ENCODE data around the gene MGARP. TPM values are rescaled to one million over a fixed set of nuclear protein-coding genes. Genes with fewer than 3 reads are reported as not detected.
"Not testable (repeated sequence)": the region's sequence is repeated elsewhere in the genome, so short reads cannot be mapped to it uniquely, and the experiment has no call there.

Gene MGARP
- total RNA-seq, 1 experiment from 2014 or later, result 0.22 TPM

DNA sequence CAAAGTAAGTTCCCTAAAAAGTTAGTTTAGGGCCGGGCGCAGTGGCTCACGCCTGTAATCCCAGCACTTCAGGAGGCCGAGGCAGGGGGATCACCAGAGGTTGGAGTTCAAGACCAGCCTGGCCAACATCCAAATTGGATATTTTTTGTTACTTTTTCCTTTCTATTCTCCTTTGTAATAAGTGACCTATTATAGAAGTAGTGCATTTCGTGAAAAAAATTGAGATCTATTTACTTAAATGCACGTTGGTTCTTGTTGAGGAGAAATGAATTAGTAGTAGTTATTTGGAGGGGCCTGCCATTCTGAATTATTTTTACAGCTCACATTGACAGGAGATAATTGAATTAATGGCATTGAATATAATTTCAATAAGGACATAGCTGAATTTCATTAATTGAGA lies 44.6 kb upstream of the MGARP start:
- Histone ChIP-seq H3K9me2 (ENCODE audit: insufficient read depth) (no peaks in the 10 kb centered on the region), H4K20me1 (ENCODE audit: insufficient read depth) (peaks cover 37% of the 10 kb centered on the region; the same call in 1 of the 2 replicates), H3K9me3 (ENCODE audit: control insufficient read depth in 1 of 2, insufficient read depth in 1 of 2, low read depth in 1 of 2, low read length in 2 of 2) (no peaks in the 10 kb centered on the region), H3K36me3 (ENCODE audit: control insufficient read depth in 1 of 2, insufficient read depth in 2 of 2, low read length in 2 of 2) (peaks cover 0 to 2% of the 10 kb centered on the region in 2 experiments; a peak in 1 of 4 replicates), H3K9ac (ENCODE audit: low read length) (no peak overlapping the region), H3K27me3 (ENCODE audit: insufficient read depth, low read length) (no peaks in the 10 kb centered on the region), H3K79me2 (ENCODE audit: insufficient read depth, low read length) (peaks cover 100% of the 10 kb centered on the region), H3K4me1 (ENCODE audit: control insufficient read depth in 1 of 2, insufficient read depth in 2 of 2, low read length in 2 of 2) (no peaks in the 10 kb centered on the region; a peak in 1 of 4 replicates), H3K27ac (ENCODE audit: low read depth, low read length) (no peak overlapping the region), H2AFZ (ENCODE audit: low read depth, low read length, poor library complexity, severe bottlenecking) (no peak overlapping the region), H3K4me3 (replicated peaks in 1 of 2; ENCODE audit: low read depth in 1 of 2, low read length in 2 of 2) (no peak overlapping the region), H3K4me2 (ENCODE audit: low read length) (no peak overlapping the region)
- intact Hi-C loops (cut with micrococcal nuclease), result no loop called here
- ChIA-PET RAD21 (ENCODE audit: low non-redundant PET in 1 of 2, low total read pairs in 2 of 2, uncharacterized antibody in 2 of 2, unreplicated experiment in 2 of 2) (no interaction called here), POLR2A (no interaction called here), CTCF (no interaction called here)
- no TSS peak for BruUV-seq (replicated peaks)
- no peak for DNase-seq (ENCODE audit: low read depth, low spot score)
- TF ChIP-seq EZH2 (IDR thresholded peaks at IDR 0.05), result no peak
- TF ChIP-seq POLR2A (IDR thresholded peaks at IDR 0.05; ENCODE audit: borderline replicate concordance, extremely low read depth, insufficient read depth, insufficient read length), result no peak
- TF ChIP-seq, protein P1, sequence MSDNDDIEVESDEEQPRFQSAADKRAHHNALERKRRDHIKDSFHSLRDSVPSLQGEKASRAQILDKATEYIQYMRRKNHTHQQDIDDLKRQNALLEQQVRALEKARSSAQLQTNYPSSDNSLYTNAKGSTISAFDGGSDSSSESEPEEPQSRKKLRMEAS (IDR thresholded peaks at IDR 0.05), result no peak
- TF ChIP-seq, protein P2, sequence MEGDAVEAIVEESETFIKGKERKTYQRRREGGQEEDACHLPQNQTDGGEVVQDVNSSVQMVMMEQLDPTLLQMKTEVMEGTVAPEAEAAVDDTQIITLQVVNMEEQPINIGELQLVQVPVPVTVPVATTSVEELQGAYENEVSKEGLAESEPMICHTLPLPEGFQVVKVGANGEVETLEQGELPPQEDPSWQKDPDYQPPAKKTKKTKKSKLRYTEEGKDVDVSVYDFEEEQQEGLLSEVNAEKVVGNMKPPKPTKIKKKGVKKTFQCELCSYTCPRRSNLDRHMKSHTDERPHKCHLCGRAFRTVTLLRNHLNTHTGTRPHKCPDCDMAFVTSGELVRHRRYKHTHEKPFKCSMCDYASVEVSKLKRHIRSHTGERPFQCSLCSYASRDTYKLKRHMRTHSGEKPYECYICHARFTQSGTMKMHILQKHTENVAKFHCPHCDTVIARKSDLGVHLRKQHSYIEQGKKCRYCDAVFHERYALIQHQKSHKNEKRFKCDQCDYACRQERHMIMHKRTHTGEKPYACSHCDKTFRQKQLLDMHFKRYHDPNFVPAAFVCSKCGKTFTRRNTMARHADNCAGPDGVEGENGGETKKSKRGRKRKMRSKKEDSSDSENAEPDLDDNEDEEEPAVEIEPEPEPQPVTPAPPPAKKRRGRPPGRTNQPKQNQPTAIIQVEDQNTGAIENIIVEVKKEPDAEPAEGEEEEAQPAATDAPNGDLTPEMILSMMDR (IDR thresholded peaks at IDR 0.05 in 2 of 3, conservative IDR thresholded peaks at IDR 0.05 in 1 of 3; ENCODE audit: borderline replicate concordance in 1 of 3, insufficient read depth in 1 of 3, low read depth in 2 of 3, low read length in 2 of 3), result no peak
- TF ChIP-seq ZNF274 (IDR thresholded peaks at IDR 0.05; ENCODE audit: low read depth, low read length), result no peak
- TF ChIP-seq CBX3 (IDR thresholded peaks at IDR 0.05; ENCODE audit: low read depth), result no peak
- TF ChIP-seq EZH2phosphoT487 (IDR thresholded peaks at IDR 0.05; ENCODE audit: borderline replicate concordance), result no peak
- TF ChIP-seq JUND (IDR thresholded peaks at IDR 0.05), result no peak
- TF ChIP-seq, protein P3, sequence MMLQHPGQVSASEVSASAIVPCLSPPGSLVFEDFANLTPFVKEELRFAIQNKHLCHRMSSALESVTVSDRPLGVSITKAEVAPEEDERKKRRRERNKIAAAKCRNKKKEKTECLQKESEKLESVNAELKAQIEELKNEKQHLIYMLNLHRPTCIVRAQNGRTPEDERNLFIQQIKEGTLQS (IDR thresholded peaks at IDR 0.05), result no peak
- TF ChIP-seq ZFX (IDR thresholded peaks at IDR 0.05), result no peak
- no peak for ATAC-seq

DNA sequence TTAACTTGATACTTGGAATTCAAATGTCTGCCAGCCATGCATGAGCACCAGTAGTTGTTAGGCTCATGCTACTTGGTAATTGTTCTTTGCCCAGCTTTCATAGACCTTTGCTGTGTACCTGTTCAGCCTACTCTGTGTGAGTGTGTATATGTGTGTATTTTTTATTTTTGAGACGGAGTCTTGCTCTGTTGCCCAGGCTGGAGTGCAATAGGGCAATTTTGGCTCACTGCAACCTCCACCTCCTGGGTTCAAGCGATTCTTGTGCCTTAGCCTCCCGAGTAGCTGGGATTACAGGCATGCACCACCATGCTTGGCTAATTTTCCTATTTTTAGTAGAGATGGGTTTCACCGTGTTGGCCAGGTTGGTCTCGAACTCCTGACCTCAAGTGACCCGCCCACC lies 42.5 kb upstream of the MGARP start:
- peaks cover 52% of the 10 kb centered on the region; the same call in 1 of the 2 replicates for H4K20me1 ChIP-seq (ENCODE audit: insufficient read depth)
- H3K36me3 ChIP-seq (ENCODE audit: control insufficient read depth in 1 of 2, insufficient read depth in 2 of 2, low read length in 2 of 2); H2AFZ ChIP-seq (ENCODE audit: low read depth, low read length, poor library complexity, severe bottlenecking); H3K9me3 ChIP-seq (ENCODE audit: control insufficient read depth in 1 of 2, insufficient read depth in 1 of 2, low read depth in 1 of 2, low read length in 2 of 2); intact Hi-C loops (cut with micrococcal nuclease); BruUV-seq (replicated peaks); H3K4me1 ChIP-seq (ENCODE audit: control insufficient read depth in 1 of 2, insufficient read depth in 2 of 2, low read length in 2 of 2); H3K9ac ChIP-seq (ENCODE audit: low read length); POLR2A ChIA-PET; ATAC-seq; RAD21 ChIA-PET (ENCODE audit: low non-redundant PET in 1 of 2, low total read pairs in 2 of 2, uncharacterized antibody in 2 of 2, unreplicated experiment in 2 of 2); H3K4me3 ChIP-seq (replicated peaks in 1 of 2; ENCODE audit: low read depth in 1 of 2, low read length in 2 of 2); H3K4me2 ChIP-seq (ENCODE audit: low read length); CTCF ChIA-PET; H3K27me3 ChIP-seq (ENCODE audit: insufficient read depth, low read length); H3K27ac ChIP-seq (ENCODE audit: low read depth, low read length); DNase-seq (ENCODE audit: low read depth, low spot score); H3K9me2 ChIP-seq (ENCODE audit: insufficient read depth): not testable (repeated sequence)
- H3K79me2 ChIP-seq (ENCODE audit: insufficient read depth, low read length), result peaks cover 100% of the 10 kb centered on the region

DNA sequence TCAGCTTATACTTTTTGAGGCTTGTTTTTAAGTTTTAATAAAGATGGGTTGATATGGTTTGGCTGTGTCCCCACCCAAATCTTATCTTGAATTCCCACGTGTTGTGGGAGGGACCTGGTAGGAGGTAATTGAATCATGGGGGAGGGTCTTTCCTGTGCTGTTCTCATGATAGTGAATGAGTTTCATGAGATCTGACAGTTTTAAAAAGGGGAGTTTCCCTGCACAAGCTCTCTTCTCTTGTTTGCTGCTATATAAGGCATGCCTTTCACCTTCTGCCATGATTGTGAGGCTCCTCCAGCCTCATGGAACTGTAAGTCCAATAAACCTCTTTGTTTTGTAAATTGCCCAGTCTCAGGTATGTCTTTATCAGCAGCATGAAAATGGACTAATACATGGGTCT lies 42.0 kb upstream of the MGARP start:
- H3K4me1 ChIP-seq (ENCODE audit: control insufficient read depth in 1 of 2, insufficient read depth in 2 of 2, low read length in 2 of 2); H3K4me2 ChIP-seq (ENCODE audit: low read length); BruUV-seq (replicated peaks); H2AFZ ChIP-seq (ENCODE audit: low read depth, low read length, poor library complexity, severe bottlenecking); H3K36me3 ChIP-seq (ENCODE audit: control insufficient read depth in 1 of 2, insufficient read depth in 2 of 2, low read length in 2 of 2); CTCF ChIA-PET; intact Hi-C loops (cut with micrococcal nuclease); H3K27ac ChIP-seq (ENCODE audit: low read depth, low read length); H3K27me3 ChIP-seq (ENCODE audit: insufficient read depth, low read length); H3K4me3 ChIP-seq (replicated peaks in 1 of 2; ENCODE audit: low read depth in 1 of 2, low read length in 2 of 2); POLR2A ChIA-PET; RAD21 ChIA-PET (ENCODE audit: low non-redundant PET in 1 of 2, low total read pairs in 2 of 2, uncharacterized antibody in 2 of 2, unreplicated experiment in 2 of 2); H3K9me3 ChIP-seq (ENCODE audit: control insufficient read depth in 1 of 2, insufficient read depth in 1 of 2, low read depth in 1 of 2, low read length in 2 of 2); ATAC-seq; H3K9ac ChIP-seq (ENCODE audit: low read length); DNase-seq (ENCODE audit: low read depth, low spot score); H3K9me2 ChIP-seq (ENCODE audit: insufficient read depth): not testable (repeated sequence)
- Histone ChIP-seq H4K20me1 (ENCODE audit: insufficient read depth) (peaks cover 54% of the 10 kb centered on the region; the same call in 1 of the 2 replicates), H3K79me2 (ENCODE audit: insufficient read depth, low read length) (peaks cover 100% of the 10 kb centered on the region)

All from HCT116 (cell line).